Smooth muscle cell (in vitro differentiated cells): ENCODE measurements around the gene NPFFR1. TPM values are rescaled to one million over a fixed set of nuclear protein-coding genes. Genes with fewer than 3 reads are reported as not detected.

Source experiments
- DNase-seq: peaks from one replicate; lab custom pipeline; 2025; ENCODE audit not compliant: unreplicated experiment; lab: John Stamatoyannopoulos, UW
- H2AFZ ChIP-seq: fragments of 200-600 bp; sonication (generic); 2 replicates; pipeline ENCODE4 v1.6.0; 2016; ENCODE audit warnings: antibody characterized with exemption, low read depth, mild to moderate bottlenecking
- H3F3A ChIP-seq: fragments of 200-600 bp; sonication (generic); 2 replicates; pipeline ENCODE4 v1.6.0; 2017; ENCODE audit warnings: antibody characterized with exemption, low read depth
- H3K27ac ChIP-seq: fragments of 200-600 bp; sonication (generic); 2 replicates; pipeline ENCODE4 v1.5.1; 2016; ENCODE audit warnings: low read depth, mild to moderate bottlenecking
- H3K27me3 ChIP-seq: fragments of 200-600 bp; sonication (generic); 2 replicates; pipeline ENCODE4 v1.6.1; 2016; ENCODE audit warnings: low read depth, mild to moderate bottlenecking
- H3K36me3 ChIP-seq: fragments of 200-600 bp; sonication (generic); 2 replicates; pipeline ENCODE4 v1.5.1; 2016; ENCODE audit warnings: low read depth
- H3K4me1 ChIP-seq: fragments of 200-600 bp; sonication (generic); 2 replicates; pipeline ENCODE4 v1.5.1; 2016; ENCODE audit warnings: low read depth
- H3K4me2 ChIP-seq: fragments of 200-600 bp; sonication (generic); 2 replicates; pipeline ENCODE4 v1.6.0; 2016; ENCODE audit warnings: mild to moderate bottlenecking
- H3K4me3 ChIP-seq: fragments of 200-600 bp; sonication (generic); 2 replicates; pipeline ENCODE4 v1.5.1; 2016; ENCODE audit warnings: mild to moderate bottlenecking
- H3K79me2 ChIP-seq: fragments of 200-600 bp; sonication (generic); 2 replicates; pipeline ENCODE4 v1.6.0; 2016; ENCODE audit warnings: low read depth, mild to moderate bottlenecking
- H3K9ac ChIP-seq: fragments of 200-600 bp; sonication (generic); 2 replicates; pipeline ENCODE4 v1.6.0; 2016; ENCODE audit warnings: low read depth
- H3K9me3 ChIP-seq: fragments of 200-600 bp; sonication (generic); replicated peaks from 2 replicates; pipeline ENCODE4 v1.5.1; 2016; ENCODE audit warnings: low read depth
- H4K20me1 ChIP-seq: fragments of 200-600 bp; sonication (generic); 2 replicates; pipeline ENCODE4 v1.6.0; 2016; ENCODE audit warnings: low read depth
- WGBS: methylation state at CpG from one replicate; pipeline ENCODE4 v1.1.7; 2016; ENCODE audit warnings: low lambda C conversion rate; 5-methylcytosine and 5-hydroxymethylcytosine counted together
- polyA plus RNA-seq: library from polyadenylated mRNA; unstranded; fragments of >200 nt; fragmentation: Nextera tagmentation; extraction: Ambion mirVana; gene quantifications from 2 replicates; pipeline ENCODE4 v1.2.1, GENCODE V29; 2016
- total RNA-seq: library from RNA; depleted of rRNA; stranded (reverse); fragments of >200 nt; gene quantifications from 2 replicates; pipeline ENCODE4 v1.2.3, GENCODE V29; 2014
- TF ChIP-seq, protein P1 (sequence below): fragments of 200-600 bp; sonication (generic); IDR thresholded peaks from 2 replicates; pipeline ENCODE4 v1.5.1; 2017; ENCODE audit warnings: borderline replicate concordance, mild to moderate bottlenecking, antibody characterized with exemption; ENCODE audit not compliant: insufficient read depth, poor library complexity, severe bottlenecking

The NPFFR1 gene
- total and polyA plus RNA-seq, 2 experiments from 2014 or later, result under 0.01 TPM; not detected in 1

DNA sequence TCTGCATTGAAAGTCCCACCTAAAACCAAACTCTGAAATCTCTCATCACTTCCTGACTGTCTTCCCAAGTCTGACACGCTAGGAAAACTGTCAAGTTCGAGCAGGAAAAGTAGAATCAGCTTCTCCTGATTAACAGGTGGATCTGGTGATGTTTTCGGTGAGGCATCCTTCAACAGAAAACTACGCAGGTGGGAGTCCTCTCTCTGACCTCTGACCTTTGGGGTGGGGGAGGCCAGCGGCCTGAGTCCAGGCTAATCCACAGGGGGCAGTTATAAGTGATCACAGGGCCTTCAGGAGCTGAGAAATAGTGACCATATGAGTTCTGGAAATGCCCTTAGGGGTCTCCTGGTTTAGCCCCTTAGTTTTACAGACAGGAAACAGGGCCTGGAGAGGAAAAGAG lies 13.4 kb upstream of the NPFFR1 start:
- no peak overlapping the region for H3K9ac ChIP-seq
- no peaks in the 10 kb centered on the region for H3K9me3 ChIP-seq
- no peak overlapping the region for H3K4me2 ChIP-seq
- TF ChIP-seq, protein P1, sequence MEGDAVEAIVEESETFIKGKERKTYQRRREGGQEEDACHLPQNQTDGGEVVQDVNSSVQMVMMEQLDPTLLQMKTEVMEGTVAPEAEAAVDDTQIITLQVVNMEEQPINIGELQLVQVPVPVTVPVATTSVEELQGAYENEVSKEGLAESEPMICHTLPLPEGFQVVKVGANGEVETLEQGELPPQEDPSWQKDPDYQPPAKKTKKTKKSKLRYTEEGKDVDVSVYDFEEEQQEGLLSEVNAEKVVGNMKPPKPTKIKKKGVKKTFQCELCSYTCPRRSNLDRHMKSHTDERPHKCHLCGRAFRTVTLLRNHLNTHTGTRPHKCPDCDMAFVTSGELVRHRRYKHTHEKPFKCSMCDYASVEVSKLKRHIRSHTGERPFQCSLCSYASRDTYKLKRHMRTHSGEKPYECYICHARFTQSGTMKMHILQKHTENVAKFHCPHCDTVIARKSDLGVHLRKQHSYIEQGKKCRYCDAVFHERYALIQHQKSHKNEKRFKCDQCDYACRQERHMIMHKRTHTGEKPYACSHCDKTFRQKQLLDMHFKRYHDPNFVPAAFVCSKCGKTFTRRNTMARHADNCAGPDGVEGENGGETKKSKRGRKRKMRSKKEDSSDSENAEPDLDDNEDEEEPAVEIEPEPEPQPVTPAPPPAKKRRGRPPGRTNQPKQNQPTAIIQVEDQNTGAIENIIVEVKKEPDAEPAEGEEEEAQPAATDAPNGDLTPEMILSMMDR, result no peak
- no peaks in the 10 kb centered on the region for H3K79me2 ChIP-seq
- H3K27me3 ChIP-seq, result no peaks in the 10 kb centered on the region
- no peaks in the 10 kb centered on the region for H3F3A ChIP-seq
- no peaks in the 10 kb centered on the region for H3K36me3 ChIP-seq
- no peaks in the 10 kb centered on the region for H4K20me1 ChIP-seq
- no peaks in the 10 kb centered on the region for H3K4me1 ChIP-seq
- H3K4me3 ChIP-seq, result no peak overlapping the region
- no peak overlapping the region for H3K27ac ChIP-seq
- no peak overlapping the region for H2AFZ ChIP-seq
- no peak for DNase-seq
- 69% methylated on average over 5 of the region's 5 CpGs for WGBS

DNA sequence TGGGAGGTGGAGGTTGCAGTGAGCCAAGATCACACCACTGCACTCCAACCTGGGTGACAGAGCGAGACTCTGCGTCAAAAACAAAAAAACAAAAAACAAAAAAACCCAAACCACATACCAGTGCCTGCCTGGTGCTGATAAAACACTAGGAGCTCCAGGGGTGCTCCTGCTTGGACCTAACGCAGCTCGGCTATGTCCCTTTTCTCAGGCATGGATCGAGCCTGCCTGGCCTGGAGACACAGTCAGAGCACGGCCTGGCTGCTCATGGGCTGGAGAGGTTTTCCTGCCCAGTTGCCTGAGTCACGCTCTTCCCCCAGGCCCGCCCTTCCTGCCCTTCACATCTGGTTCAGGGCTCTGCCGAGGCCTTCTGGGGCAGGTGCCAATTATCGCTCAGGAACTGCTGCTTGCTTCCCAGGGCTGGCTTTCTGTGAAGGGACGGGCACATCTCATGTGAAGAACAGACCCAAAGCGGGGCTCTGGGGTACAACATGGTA lies 12.6 kb upstream of the NPFFR1 start:
- Histone ChIP-seq H2AFZ (no peak overlapping the region), H3K4me3 (no peak overlapping the region), H3K27me3 (no peaks in the 10 kb centered on the region), H3K79me2 (no peaks in the 10 kb centered on the region), H3K27ac (no peak overlapping the region), H3K36me3 (no peaks in the 10 kb centered on the region), H3K9me3 (no peaks in the 10 kb centered on the region), H3K9ac (no peak overlapping the region), H4K20me1 (no peaks in the 10 kb centered on the region), H3K4me1 (no peaks in the 10 kb centered on the region), H3K4me2 (no peak overlapping the region), H3F3A (no peaks in the 10 kb centered on the region)
- TF ChIP-seq, protein P1, result no peak
- DNase-seq, result no peak
- 76% methylated on average over 12 of the region's 12 CpGs for WGBS

GRCh38 chr10:70295926-70296325 lies 12.1 kb upstream of the NPFFR1 start:
- WGBS, result 93% methylated on average over 7 of the region's 7 CpGs
- Histone ChIP-seq H3K9ac (no peak overlapping the region), H3K36me3 (no peaks in the 10 kb centered on the region), H3K4me2 (no peak overlapping the region), H3K27ac (no peak overlapping the region), H2AFZ (no peak overlapping the region), H3F3A (no peaks in the 10 kb centered on the region), H3K27me3 (no peaks in the 10 kb centered on the region), H3K79me2 (no peaks in the 10 kb centered on the region), H4K20me1 (no peaks in the 10 kb centered on the region), H3K4me3 (no peak overlapping the region), H3K9me3 (no peaks in the 10 kb centered on the region), H3K4me1 (no peaks in the 10 kb centered on the region)
- DNase-seq, result no peak
- TF ChIP-seq, protein P1, result no peak

- H3F3A ChIP-seq, result no peaks in the 10 kb centered on the region
- WGBS, result 98% methylated on average over 3 of the region's 3 CpGs
- no peak overlapping the region for H3K4me3 ChIP-seq
- no peak overlapping the region for H3K27ac ChIP-seq
- H3K9me3 ChIP-seq, result no peaks in the 10 kb centered on the region
- no peak for DNase-seq
- TF ChIP-seq, protein P1, result no peak
- no peak overlapping the region for H3K9ac ChIP-seq
- H3K36me3 ChIP-seq, result no peaks in the 10 kb centered on the region
- H3K27me3 ChIP-seq, result no peaks in the 10 kb centered on the region
- H2AFZ ChIP-seq, result no peak overlapping the region
- H4K20me1 ChIP-seq, result no peaks in the 10 kb centered on the region
- no peaks in the 10 kb centered on the region for H3K4me1 ChIP-seq
- H3K79me2 ChIP-seq, result no peaks in the 10 kb centered on the region
- H3K4me2 ChIP-seq, result no peak overlapping the region
Observed at GRCh38 chr10:70295321-70295720, 11.5 kb upstream of the NPFFR1 start.
